Hematopoietic multipotent progenitor cell treated with erythropoietin and hydrocortisone succinate and interleukin-3 and kit ligand, for 6 days (in vitro differentiated cells): ENCODE results near the gene HAND1.

Experiments
- DNase-seq: peaks from one replicate; pipeline ENCODE4 v3.0.0-alpha.2; 2015

The HAND1 gene

GRCh38 chr5:154477382-154478223, 424 bp downstream of the HAND1 start:
- no peak for DNase-seq

GRCh38 chr5:154476354-154477205, 1.4 kb downstream of the HAND1 start:
- DNase-seq = no peak

GRCh38 chr5:154475591-154476353, 2.3 kb downstream of the HAND1 start:
- DNase-seq = no peak

- no peak for DNase-seq
Observed at GRCh38 chr5:154474396-154475334, 3.4 kb downstream of the HAND1 start.

- DNase-seq = no peak
Observed at GRCh38 chr5:154473581-154474283, 4.3 kb downstream of the HAND1 start.

- no peak for DNase-seq
Observed at GRCh38 chr5:154472871-154473580, 5.0 kb downstream of the HAND1 start.

DNA sequence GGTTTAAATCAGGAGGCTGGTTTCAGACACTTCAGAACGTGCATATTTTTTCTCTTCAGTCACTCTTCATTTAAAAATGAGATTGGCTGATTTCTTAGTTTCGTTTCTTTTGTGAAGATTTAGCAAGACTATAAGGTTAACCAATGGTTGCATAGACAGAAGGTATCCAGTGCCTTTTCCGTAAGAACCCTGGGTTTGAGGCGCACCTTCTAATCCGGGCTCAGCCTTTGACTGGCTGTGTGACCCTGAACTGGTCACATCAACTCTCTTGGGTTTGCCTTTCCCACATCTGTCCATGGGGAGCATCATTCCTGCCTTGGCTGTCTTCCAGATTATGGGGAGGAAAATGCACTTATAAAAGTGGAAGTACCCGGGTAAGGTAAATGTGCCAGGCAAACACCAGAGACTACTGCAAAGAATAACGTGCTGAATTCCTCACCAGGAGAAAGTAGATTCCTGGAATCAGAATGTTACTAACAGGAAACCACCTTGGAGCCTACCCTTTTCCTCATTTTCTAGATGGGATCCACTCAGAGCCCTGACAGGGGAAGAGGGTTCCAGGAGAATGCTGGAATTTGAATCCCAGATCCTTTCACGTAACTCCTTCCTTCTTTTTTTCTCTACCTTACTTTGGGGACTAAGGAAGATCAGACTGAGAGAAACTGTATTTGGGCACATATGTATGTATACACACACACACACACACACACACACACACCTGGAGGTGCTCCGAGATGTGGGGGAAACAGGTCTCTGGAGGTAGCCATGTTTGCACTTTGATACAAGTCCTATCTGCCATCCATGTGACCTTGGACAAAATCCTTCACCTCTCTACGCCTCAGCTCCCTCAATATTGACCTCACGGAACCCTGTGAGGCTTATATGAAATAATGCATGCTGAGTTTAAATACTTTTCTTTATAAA, 6.8 kb downstream of the HAND1 start:
- no peak for DNase-seq

DNA sequence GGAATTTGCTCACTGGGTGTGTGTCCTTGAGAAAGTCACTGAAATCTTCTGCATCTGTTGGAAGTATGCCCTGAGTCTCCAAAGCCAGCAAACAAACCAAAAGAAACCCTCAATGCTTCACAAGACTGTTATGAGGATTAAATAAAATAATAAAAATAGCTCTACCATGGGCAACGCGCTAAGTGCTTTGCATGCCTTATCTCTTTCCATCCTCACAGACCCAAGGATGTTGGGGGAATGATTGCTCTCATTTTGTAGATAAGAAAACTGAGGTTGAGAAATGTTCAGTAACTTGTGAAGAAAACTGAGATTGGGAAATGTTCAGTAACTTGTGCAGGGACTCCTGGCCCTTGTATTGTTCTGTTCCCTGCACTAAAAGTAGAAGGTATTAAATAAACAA, 7.9 kb downstream of the HAND1 start:
- DNase-seq = no peak

- peak; percentile 86 for DNase-seq
Observed at GRCh38 chr5:154467655-154468354, 10.2 kb downstream of the HAND1 start.

- no peak for DNase-seq
Observed at GRCh38 chr5:154466671-154467070, 11.4 kb downstream of the HAND1 start.

DNA sequence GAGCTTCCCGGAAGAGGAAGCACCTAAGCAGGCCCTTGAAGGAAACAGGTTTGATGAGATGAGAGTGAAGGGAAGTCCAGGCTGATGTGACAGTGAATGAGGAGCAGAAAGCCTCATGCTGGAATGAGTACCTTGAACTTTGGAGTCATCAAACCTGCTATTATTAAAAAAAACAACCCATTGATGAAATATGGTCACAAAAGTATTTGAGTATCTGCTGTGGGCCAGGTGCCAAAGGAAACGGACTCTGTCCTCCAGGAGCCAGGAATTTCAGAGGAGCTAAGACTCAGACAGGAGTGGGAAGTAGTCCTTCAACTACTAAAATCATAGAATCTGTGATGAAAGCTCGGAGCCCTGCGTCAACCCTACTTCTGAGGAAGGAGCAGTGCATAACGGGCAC, 11.9 kb downstream of the HAND1 start:
- DNase-seq = no peak

GRCh38 chr5:154465169-154465568, 12.9 kb downstream of the HAND1 start:
- DNase-seq = no peak

DNA sequence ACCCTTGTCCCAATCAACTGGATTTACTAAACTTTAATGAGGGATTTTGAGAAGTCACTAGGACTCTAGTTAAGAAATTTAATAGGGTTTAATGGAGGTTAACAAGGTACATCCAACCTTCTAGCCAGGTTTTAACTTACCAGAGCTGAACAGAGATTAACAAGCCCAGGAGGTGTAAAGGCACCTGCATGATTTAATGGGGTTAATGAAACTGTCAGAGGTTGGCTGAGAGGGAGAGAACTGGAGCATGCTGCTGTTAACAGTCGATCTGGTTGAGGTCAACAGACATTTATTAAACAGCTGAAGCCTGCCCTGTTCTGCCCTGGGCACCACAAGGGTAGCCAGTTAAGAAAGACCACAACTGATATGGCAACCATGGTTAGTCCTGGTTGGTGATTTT, 13.6 kb downstream of the HAND1 start:
- no peak for DNase-seq

- no peak for DNase-seq
Observed at GRCh38 chr5:154461531-154461930, 16.5 kb downstream of the HAND1 start.

DNA sequence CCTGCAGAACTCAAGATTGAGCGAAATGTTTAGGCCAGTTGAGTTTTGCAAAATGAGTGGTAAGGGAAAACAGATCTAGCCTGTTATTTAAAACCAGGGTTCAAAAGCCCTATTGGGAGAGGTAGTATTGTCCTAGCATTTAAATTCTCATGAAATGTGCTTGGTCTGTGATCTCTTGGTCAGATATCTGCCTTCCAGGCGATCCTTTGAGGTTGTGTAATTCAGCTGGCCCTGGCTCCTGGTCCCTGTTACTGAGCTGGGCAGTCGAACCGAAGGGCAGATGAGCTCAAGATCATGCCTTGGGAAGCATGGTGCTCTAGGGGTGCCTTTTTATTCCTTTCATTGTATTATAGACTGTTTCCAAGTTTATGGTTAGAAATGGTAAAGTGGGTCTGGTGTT, 17.9 kb downstream of the HAND1 start:
- no peak for DNase-seq

GRCh38 chr5:154459015-154459414, 19.0 kb downstream of the HAND1 start:
- DNase-seq = no peak

GRCh38 chr5:154456540-154456939, 21.5 kb downstream of the HAND1 start:
- DNase-seq = no peak

DNA sequence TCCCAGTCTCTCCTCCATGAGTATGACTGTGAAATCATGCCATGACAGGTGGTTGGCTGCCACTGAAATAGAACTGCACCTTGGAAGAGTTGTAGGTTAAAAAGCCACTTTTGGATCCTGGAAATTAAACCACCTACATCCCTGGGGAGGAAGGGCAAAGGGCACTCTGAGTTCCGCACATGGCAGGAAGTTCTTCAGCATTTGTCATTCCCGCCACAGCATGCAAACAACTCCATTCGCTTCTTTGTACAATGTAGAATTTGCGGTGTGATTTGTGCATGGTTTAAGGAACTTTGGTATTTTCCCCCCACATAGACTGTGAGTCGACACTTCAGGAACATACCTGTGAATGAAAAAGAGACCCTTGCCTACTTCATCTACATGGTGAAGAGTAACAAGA, 22.4 kb downstream of the HAND1 start:
- DNase-seq = no peak

- no peak for DNase-seq
Observed at GRCh38 chr5:154451957-154452356, 26.1 kb downstream of the HAND1 start.
